SK-N-SH treated with all-trans-retinoic acid at 6 μM for 48 hours (cell line): Measurements from ENCODE around the gene ADNP.

Experiments used
- ATAC-seq: fragments of 200-7000 bp; cut with Tn5 transposase; 3 replicates; pipeline ENCODE4 v1.9.1; 2020; ENCODE audit warnings: mild to moderate bottlenecking, moderate library complexity
- ARNTL ChIP-seq: fragments of 450-650 bp; formaldehyde crosslinking; IDR thresholded peaks from 2 replicates; pipeline ENCODE4 v1.5.0; 2020; ENCODE audit warnings: low read depth, mild to moderate bottlenecking, moderate library complexity, borderline replicate concordance
- BACH2 ChIP-seq: fragments of 250-450 bp; sonication (Bioruptor Pico); IDR thresholded peaks from 2 replicates; pipeline ENCODE4 v1.9.0; 2021; ENCODE audit warnings: mild to moderate bottlenecking, borderline replicate concordance
- CSDC2 ChIP-seq: fragments of 250-450 bp; sonication (Bioruptor Pico); IDR thresholded peaks from 2 replicates; pipeline ENCODE4 v1.5.0; 2020; ENCODE audit warnings: mild to moderate bottlenecking, moderate library complexity
- CSRNP3 ChIP-seq: fragments of 250-450 bp; sonication (Bioruptor Pico); IDR thresholded peaks from 2 replicates; pipeline ENCODE4 v1.5.1; 2021; ENCODE audit warnings: mild to moderate bottlenecking, moderate library complexity
- ESRRG ChIP-seq: fragments of 250-450 bp; sonication (Bioruptor Pico); IDR thresholded peaks from 2 replicates; pipeline ENCODE4 v1.6.1; 2021; ENCODE audit warnings: mild to moderate bottlenecking
- GLIS3 ChIP-seq: fragments of 250-450 bp; sonication (Bioruptor Pico); IDR thresholded peaks from 2 replicates; pipeline ENCODE4 v1.5.0; 2020; ENCODE audit warnings: mild to moderate bottlenecking, moderate library complexity
- OSR1 ChIP-seq: fragments of 250-450 bp; sonication (Bioruptor Pico); IDR thresholded peaks from 2 replicates; pipeline ENCODE4 v1.8.0; 2022; ENCODE audit warnings: moderate library complexity, mild to moderate bottlenecking, inconsistent platforms
- PATZ1 ChIP-seq: fragments of 250-450 bp; sonication (Bioruptor Pico); IDR thresholded peaks from 2 replicates; pipeline ENCODE4 v1.8.0; 2020; ENCODE audit warnings: mild to moderate bottlenecking, moderate library complexity, borderline replicate concordance
- PPARA ChIP-seq: fragments of 250-450 bp; sonication (Bioruptor Pico); IDR thresholded peaks from 2 replicates; pipeline ENCODE4 v1.5.0; 2020; ENCODE audit warnings: mild to moderate bottlenecking, borderline replicate concordance
- RARB ChIP-seq: fragments of 250-450 bp; sonication (Bioruptor Pico); IDR thresholded peaks from 2 replicates; pipeline ENCODE4 v1.8.0; 2021; ENCODE audit warnings: mild to moderate bottlenecking, moderate library complexity
- SNAI2 ChIP-seq: fragments of 250-450 bp; sonication (Bioruptor Pico); IDR thresholded peaks from 2 replicates; pipeline ENCODE4 v1.5.0; 2020; ENCODE audit warnings: mild to moderate bottlenecking, moderate library complexity
- TCF4 ChIP-seq: fragments of 250-450 bp; sonication (Bioruptor Pico); IDR thresholded peaks from 2 replicates; pipeline ENCODE4 v1.8.0; 2021; ENCODE audit warnings: mild to moderate bottlenecking, moderate library complexity, borderline replicate concordance
- TOX ChIP-seq: fragments of 250-450 bp; sonication (Bioruptor Pico); IDR thresholded peaks from 2 replicates; pipeline ENCODE4 v1.8.0; 2021; ENCODE audit warnings: mild to moderate bottlenecking, moderate library complexity, borderline replicate concordance
- ZC3H10 ChIP-seq: fragments of 250-450 bp; sonication (Bioruptor Pico); IDR thresholded peaks from 2 replicates; pipeline ENCODE4 v1.5.1; 2021; ENCODE audit warnings: mild to moderate bottlenecking, moderate library complexity
- ZFP3 ChIP-seq: fragments of 250-450 bp; sonication (Bioruptor Pico); IDR thresholded peaks from 2 replicates; pipeline ENCODE4 v1.5.0; 2020; ENCODE audit warnings: mild to moderate bottlenecking, moderate library complexity
- ZFP30 ChIP-seq: fragments of 450-650 bp; formaldehyde crosslinking; IDR thresholded peaks from 2 replicates; pipeline ENCODE4 v1.5.0; 2022; ENCODE audit warnings: mild to moderate bottlenecking, moderate library complexity
- ZNF565 ChIP-seq: fragments of 450-650 bp; formaldehyde crosslinking; conservative IDR thresholded peaks from 2 replicates; pipeline ENCODE4 v1.5.0; 2020; ENCODE audit warnings: low read depth, mild to moderate bottlenecking, moderate library complexity
- ZNF70 ChIP-seq: fragments of 450-650 bp; formaldehyde crosslinking; IDR thresholded peaks from 2 replicates; pipeline ENCODE4 v1.5.0; 2020; ENCODE audit warnings: mild to moderate bottlenecking, moderate library complexity
- ZNF8 ChIP-seq: fragments of 450-650 bp; formaldehyde crosslinking; IDR thresholded peaks from 2 replicates; pipeline ENCODE4 v1.5.0; 2020; ENCODE audit warnings: mild to moderate bottlenecking, moderate library complexity
- TF ChIP-seq, protein P1 (sequence below): fragments of 250-450 bp; sonication (Bioruptor Pico); IDR thresholded peaks from 2 replicates; pipeline ENCODE4 v1.8.0; 2021; ENCODE audit warnings: low read depth, mild to moderate bottlenecking, moderate library complexity, borderline replicate concordance
- TF ChIP-seq, protein P2 (sequence below): fragments of 250-450 bp; sonication (Bioruptor Pico); IDR thresholded peaks from 2 replicates; pipeline ENCODE4 v1.5.0; 2020; ENCODE audit warnings: mild to moderate bottlenecking, moderate library complexity

The ADNP gene

GRCh38 chr20:50852085-50852484 lies 79.2 kb downstream of the ADNP start:
- no peak for ATAC-seq
- TF ChIP-seq PPARA (CRISPR knock-in tag): no peak
- no peak for TF ChIP-seq ZC3H10 (CRISPR knock-in tag)
- TF ChIP-seq RARB (CRISPR knock-in tag): no peak
- no peak for TF ChIP-seq CSDC2 (CRISPR knock-in tag)
- TF ChIP-seq ZNF70 (CRISPR knock-in tag): no peak
- TF ChIP-seq ARNTL: no peak
- TF ChIP-seq, protein P1, sequence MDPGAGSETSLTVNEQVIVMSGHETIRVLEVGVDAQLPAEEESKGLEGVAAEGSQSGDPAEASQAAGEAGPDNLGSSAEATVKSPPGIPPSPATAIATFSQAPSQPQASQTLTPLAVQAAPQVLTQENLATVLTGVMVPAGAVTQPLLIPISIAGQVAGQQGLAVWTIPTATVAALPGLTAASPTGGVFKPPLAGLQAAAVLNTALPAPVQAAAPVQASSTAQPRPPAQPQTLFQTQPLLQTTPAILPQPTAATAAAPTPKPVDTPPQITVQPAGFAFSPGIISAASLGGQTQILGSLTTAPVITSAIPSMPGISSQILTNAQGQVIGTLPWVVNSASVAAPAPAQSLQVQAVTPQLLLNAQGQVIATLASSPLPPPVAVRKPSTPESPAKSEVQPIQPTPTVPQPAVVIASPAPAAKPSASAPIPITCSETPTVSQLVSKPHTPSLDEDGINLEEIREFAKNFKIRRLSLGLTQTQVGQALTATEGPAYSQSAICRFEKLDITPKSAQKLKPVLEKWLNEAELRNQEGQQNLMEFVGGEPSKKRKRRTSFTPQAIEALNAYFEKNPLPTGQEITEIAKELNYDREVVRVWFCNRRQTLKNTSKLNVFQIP (CRISPR knock-in tag): no peak
- no peak for TF ChIP-seq ZNF565
- no peak for TF ChIP-seq SNAI2 (CRISPR knock-in tag)
- no peak for TF ChIP-seq GLIS3 (CRISPR knock-in tag)
- no peak for TF ChIP-seq ESRRG

- no peak for ATAC-seq
Measured at GRCh38 chr20:50850721-50851286, 80.4 kb downstream of the ADNP start.

DNA sequence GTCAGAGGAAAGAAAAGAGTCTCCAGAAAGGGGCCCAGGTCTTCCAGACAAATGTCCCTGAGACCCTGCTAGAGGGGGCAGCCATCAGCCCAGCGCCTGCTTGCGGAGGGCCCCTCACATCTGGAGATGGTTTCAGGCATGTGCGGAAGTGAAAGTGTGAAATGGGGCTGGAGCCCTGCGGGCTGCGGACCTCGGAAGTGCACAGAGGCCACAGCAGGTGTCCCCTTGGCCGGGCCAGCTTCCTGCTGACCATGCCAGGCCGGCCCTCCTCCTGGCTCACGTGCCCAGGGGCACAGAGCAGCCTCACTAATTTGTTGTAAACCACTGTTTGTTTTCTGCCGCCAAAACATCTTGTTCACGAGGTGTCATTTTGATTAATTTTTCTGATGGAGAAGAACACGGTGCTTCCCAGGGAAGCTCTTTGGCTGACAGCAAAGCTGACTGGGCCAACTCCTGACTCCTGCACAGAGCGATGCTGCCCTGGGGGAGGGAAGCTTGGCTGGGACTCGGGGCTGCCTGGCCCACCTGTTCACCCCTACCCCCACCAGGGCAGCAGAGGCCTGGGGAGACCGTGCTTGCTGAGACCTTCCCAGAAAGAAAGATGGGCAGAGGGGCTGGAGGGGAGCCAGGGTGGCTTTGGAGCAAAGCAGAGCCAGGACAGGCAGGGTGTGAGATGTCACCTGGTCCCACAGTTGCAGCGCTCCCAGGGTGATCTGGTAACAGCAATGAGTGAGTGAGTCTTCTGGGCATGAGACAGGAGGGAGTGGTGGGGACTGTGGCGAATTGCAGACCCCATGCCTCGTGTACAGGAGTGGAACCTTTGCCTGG lies 82.2 kb downstream of the ADNP start:
- TF ChIP-seq PATZ1 (CRISPR knock-in tag): no peak
- no peak for TF ChIP-seq ZNF70 (CRISPR knock-in tag)
- no peak for TF ChIP-seq ZFP30 (CRISPR knock-in tag)
- TF ChIP-seq OSR1 (CRISPR knock-in tag): no peak
- TF ChIP-seq SNAI2 (CRISPR knock-in tag): no peak
- no peak for TF ChIP-seq PPARA (CRISPR knock-in tag)
- TF ChIP-seq TOX (CRISPR knock-in tag): no peak
- no peak for TF ChIP-seq CSDC2 (CRISPR knock-in tag)
- no peak for TF ChIP-seq GLIS3 (CRISPR knock-in tag)
- no peak for TF ChIP-seq ZFP3 (CRISPR knock-in tag)
- no peak for TF ChIP-seq ZNF565
- TF ChIP-seq TCF4 (CRISPR knock-in tag): no peak
- TF ChIP-seq, protein P2, sequence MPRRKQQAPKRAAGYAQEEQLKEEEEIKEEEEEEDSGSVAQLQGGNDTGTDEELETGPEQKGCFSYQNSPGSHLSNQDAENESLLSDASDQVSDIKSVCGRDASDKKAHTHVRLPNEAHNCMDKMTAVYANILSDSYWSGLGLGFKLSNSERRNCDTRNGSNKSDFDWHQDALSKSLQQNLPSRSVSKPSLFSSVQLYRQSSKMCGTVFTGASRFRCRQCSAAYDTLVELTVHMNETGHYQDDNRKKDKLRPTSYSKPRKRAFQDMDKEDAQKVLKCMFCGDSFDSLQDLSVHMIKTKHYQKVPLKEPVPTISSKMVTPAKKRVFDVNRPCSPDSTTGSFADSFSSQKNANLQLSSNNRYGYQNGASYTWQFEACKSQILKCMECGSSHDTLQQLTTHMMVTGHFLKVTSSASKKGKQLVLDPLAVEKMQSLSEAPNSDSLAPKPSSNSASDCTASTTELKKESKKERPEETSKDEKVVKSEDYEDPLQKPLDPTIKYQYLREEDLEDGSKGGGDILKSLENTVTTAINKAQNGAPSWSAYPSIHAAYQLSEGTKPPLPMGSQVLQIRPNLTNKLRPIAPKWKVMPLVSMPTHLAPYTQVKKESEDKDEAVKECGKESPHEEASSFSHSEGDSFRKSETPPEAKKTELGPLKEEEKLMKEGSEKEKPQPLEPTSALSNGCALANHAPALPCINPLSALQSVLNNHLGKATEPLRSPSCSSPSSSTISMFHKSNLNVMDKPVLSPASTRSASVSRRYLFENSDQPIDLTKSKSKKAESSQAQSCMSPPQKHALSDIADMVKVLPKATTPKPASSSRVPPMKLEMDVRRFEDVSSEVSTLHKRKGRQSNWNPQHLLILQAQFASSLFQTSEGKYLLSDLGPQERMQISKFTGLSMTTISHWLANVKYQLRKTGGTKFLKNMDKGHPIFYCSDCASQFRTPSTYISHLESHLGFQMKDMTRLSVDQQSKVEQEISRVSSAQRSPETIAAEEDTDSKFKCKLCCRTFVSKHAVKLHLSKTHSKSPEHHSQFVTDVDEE (CRISPR knock-in tag): no peak
- TF ChIP-seq CSRNP3 (CRISPR knock-in tag): no peak
- no peak for TF ChIP-seq ZNF8 (CRISPR knock-in tag)
- peak; percentile 14; the same call in 2 of the 3 replicates for ATAC-seq

More at GRCh38 chr20:50850721-50851286, 80.4 kb downstream of the ADNP start:
- TF ChIP-seq BACH2 (CRISPR knock-in tag) (no peak), ZNF70 (CRISPR knock-in tag) (no peak), TOX (CRISPR knock-in tag) (no peak), TCF4 (CRISPR knock-in tag) (no peak), ZNF8 (CRISPR knock-in tag) (no peak), ARNTL (no peak), ZFP3 (CRISPR knock-in tag) (no peak), ZFP30 (CRISPR knock-in tag) (no peak), CSDC2 (CRISPR knock-in tag) (no peak), ZNF565 (no peak)
- TF ChIP-seq, all 23 proteins: peak for 0
